ENCODE data around the gene DRC1. TPM values are rescaled to one million over a fixed set of nuclear protein-coding genes. Genes with fewer than 3 reads are reported as not detected.

Gene DRC1
- total RNA-seq, 1 experiment from 2014 or later = not detected

- Histone ChIP-seq H3K9me3 (ENCODE audit: low read depth, low read length, poor library complexity, severe bottlenecking) (no peaks in the 10 kb centered on the region), H3K36me3 (ENCODE audit: insufficient read depth, low read length, poor library complexity, severe bottlenecking) (no peaks in the 10 kb centered on the region), H3K4me3 (ENCODE audit: low read depth, low read length, poor library complexity, severe bottlenecking) (no peak overlapping the region), H3K4me1 (ENCODE audit: insufficient read depth, low read length, poor library complexity, severe bottlenecking) (no peaks in the 10 kb centered on the region), H3K27ac (ENCODE audit: low read depth, low read length, poor library complexity, severe bottlenecking) (no peak overlapping the region), H3K27me3 (replicated peaks; ENCODE audit: insufficient read depth, low read depth, low read length, poor library complexity) (no peaks in the 10 kb centered on the region)
- intact Hi-C loops (cut with micrococcal nuclease; ENCODE audit: unreplicated experiment) = no loop called here
- ChIA-PET CTCF (no interaction called here), POLR2A (ENCODE audit: low non-redundant PET) (interaction anchor here (0.5 kb wide), 1 partner anchor 94 kb away, joined by 4 read pairs; no protein-coding TSS in a partner anchor)
- no TSS peak for BruUV-seq (replicated peaks)
- TF ChIP-seq EZH2 (IDR thresholded peaks at IDR 0.05; ENCODE audit: borderline replicate concordance, low read depth, low read length, poor library complexity, severe bottlenecking) = no peak
- TF ChIP-seq CTCF (conservative IDR thresholded peaks at IDR 0.05; ENCODE audit: low read depth, low read length) = no peak
- no peak for DNase-seq (ENCODE audit: low spot score)
Measured at GRCh38 chr2:26477126-26477910, 75.6 kb downstream of the DRC1 start.

GRCh38 chr2:26477911-26478253 lies 76.2 kb downstream of the DRC1 start, which contains the start of gene OTOF:
TSS of gene OTOF (minus strand) at chr2:26478124.
- Histone ChIP-seq H3K9me3 (ENCODE audit: low read depth, low read length, poor library complexity, severe bottlenecking) (no peaks in the 10 kb centered on the region), H3K27me3 (replicated peaks; ENCODE audit: insufficient read depth, low read depth, low read length, poor library complexity) (no peaks in the 10 kb centered on the region), H3K4me3 (ENCODE audit: low read depth, low read length, poor library complexity, severe bottlenecking) (no peak within 1 kb of the TSS), H3K4me1 (ENCODE audit: insufficient read depth, low read length, poor library complexity, severe bottlenecking) (no peaks in the 10 kb centered on the region), H3K36me3 (ENCODE audit: insufficient read depth, low read length, poor library complexity, severe bottlenecking) (no peaks in the 10 kb centered on the region), H3K27ac (ENCODE audit: low read depth, low read length, poor library complexity, severe bottlenecking) (no peak within 1 kb of the TSS)
- intact Hi-C loops (cut with micrococcal nuclease; ENCODE audit: unreplicated experiment) = no loop called here
- no TSS peak for BruUV-seq (replicated peaks)
- DNase-seq (ENCODE audit: low spot score) = no peak
- CTCF ChIA-PET = no interaction called here
- POLR2A ChIA-PET (ENCODE audit: low non-redundant PET) = interaction anchor here (0.5 kb wide), 1 partner anchor 95 kb away, joined by 4 read pairs; no protein-coding TSS in a partner anchor
- TF ChIP-seq EZH2 (IDR thresholded peaks at IDR 0.05; ENCODE audit: borderline replicate concordance, low read depth, low read length, poor library complexity, severe bottlenecking) (no peak), CTCF (conservative IDR thresholded peaks at IDR 0.05; ENCODE audit: low read depth, low read length) (no peak)

- Histone ChIP-seq H3K27ac (ENCODE audit: low read depth, low read length, poor library complexity, severe bottlenecking) (no peak overlapping the region), H3K27me3 (replicated peaks; ENCODE audit: insufficient read depth, low read depth, low read length, poor library complexity) (no peaks in the 10 kb centered on the region), H3K9me3 (ENCODE audit: low read depth, low read length, poor library complexity, severe bottlenecking) (no peaks in the 10 kb centered on the region), H3K4me1 (ENCODE audit: insufficient read depth, low read length, poor library complexity, severe bottlenecking) (no peaks in the 10 kb centered on the region), H3K36me3 (ENCODE audit: insufficient read depth, low read length, poor library complexity, severe bottlenecking) (no peaks in the 10 kb centered on the region), H3K4me3 (ENCODE audit: low read depth, low read length, poor library complexity, severe bottlenecking) (no peak overlapping the region)
- no peak for DNase-seq (ENCODE audit: low spot score)
- BruUV-seq (replicated peaks) = no TSS peak
- ChIA-PET CTCF (no interaction called here), POLR2A (ENCODE audit: low non-redundant PET) (interaction anchor here (0.6 kb wide), 1 partner anchor 213 kb away, joined by 14 read pairs; no protein-coding TSS in a partner anchor)
- TF ChIP-seq CTCF (conservative IDR thresholded peaks at IDR 0.05; ENCODE audit: low read depth, low read length) = no peak
- no peak for TF ChIP-seq EZH2 (IDR thresholded peaks at IDR 0.05; ENCODE audit: borderline replicate concordance, low read depth, low read length, poor library complexity, severe bottlenecking)
- intact Hi-C loops (cut with micrococcal nuclease; ENCODE audit: unreplicated experiment) = no loop called here
Measured at GRCh38 chr2:26478366-26478765, 76.6 kb downstream of the DRC1 start.

Measured in A673 (cell line).